WTC11 (cell line): Measurements from ENCODE around the gene FZD10. TPM values are rescaled to one million over a fixed set of nuclear protein-coding genes. Genes with fewer than 3 reads are reported as not detected.

Experiments used
- ATAC-seq: fragments of 200-7000 bp; cut with Tn5 transposase; 2 replicates; pipeline ENCODE4 v1.10.0; 2021; ENCODE audit warnings: mild to moderate bottlenecking, moderate library complexity
- CTCF ChIA-PET: fragments of 300-600 bp; sonication (Branson Sonifier 250); formaldehyde crosslinking; loops from one replicate; lab custom pipeline; 2021; ENCODE audit warnings: antibody characterized with exemption; lab: Charles Lee
- POLR2A ChIA-PET: fragments of 350-600 bp; sonication (Branson Sonifier 250); formaldehyde crosslinking; loops from one replicate; lab custom pipeline; 2021; ENCODE audit warnings: antibody characterized with exemption; lab: Charles Lee
- DNase-seq: peaks from one replicate; pipeline ENCODE4 v3.0.0; 2021; ENCODE audit warnings: low spot score
- H3K27ac Mint-ChIP-seq: 2 replicates; pipeline ENCODE4 v1.8.0; 2021; ENCODE audit warnings: mixed read lengths
- H3K27me3 Mint-ChIP-seq: 2 replicates; pipeline ENCODE4 v1.8.0; 2021; ENCODE audit warnings: low read depth, mild to moderate bottlenecking, moderate library complexity, mixed read lengths
- H3K36me3 Mint-ChIP-seq: 2 replicates; pipeline ENCODE4 v1.8.0; 2021; ENCODE audit warnings: mixed read lengths
- H3K4me1 Mint-ChIP-seq: 2 replicates; pipeline ENCODE4 v1.8.0; 2022; ENCODE audit warnings: mixed read lengths
- H3K4me3 Mint-ChIP-seq: 2 replicates; pipeline ENCODE4 v1.8.0; 2021; ENCODE audit warnings: mild to moderate bottlenecking, moderate library complexity, mixed read lengths
- H3K9me3 Mint-ChIP-seq: 2 replicates; pipeline ENCODE4 v1.8.0; 2021; ENCODE audit warnings: mixed read lengths
- ATF3 ChIP-seq: sonication (generic); formaldehyde crosslinking; conservative IDR thresholded peaks from 2 replicates; pipeline ENCODE4 v1.8.1; 2022; ENCODE audit warnings: mild to moderate bottlenecking, missing genetic modification reagents
- ATF6 ChIP-seq: sonication (generic); formaldehyde crosslinking; IDR thresholded peaks from 2 replicates; pipeline ENCODE4 v1.8.1; 2023; ENCODE audit warnings: mild to moderate bottlenecking, missing genetic modification reagents
- E2F4 ChIP-seq: sonication (generic); formaldehyde crosslinking; IDR thresholded peaks from 2 replicates; pipeline ENCODE4 v1.8.1; 2022; ENCODE audit warnings: low read depth, mild to moderate bottlenecking, moderate library complexity, missing genetic modification reagents, borderline replicate concordance
- ELF4 ChIP-seq: sonication (generic); formaldehyde crosslinking; IDR thresholded peaks from 2 replicates; pipeline ENCODE4 v1.8.1; 2022; ENCODE audit warnings: low read depth, mild to moderate bottlenecking, moderate library complexity, missing genetic modification reagents
- EMX1 ChIP-seq: fragments of 250-450 bp; sonication (Bioruptor Pico); IDR thresholded peaks from 2 replicates; pipeline ENCODE4 v1.8.0; 2021; ENCODE audit warnings: mild to moderate bottlenecking
- ERG ChIP-seq: fragments of 250-450 bp; sonication (Bioruptor Pico); IDR thresholded peaks from 2 replicates; pipeline ENCODE4 v1.8.0; 2021; ENCODE audit warnings: mild to moderate bottlenecking
- FOXK1 ChIP-seq: sonication (generic); formaldehyde crosslinking; IDR thresholded peaks from 2 replicates; pipeline ENCODE4 v1.8.0; 2022; ENCODE audit warnings: mild to moderate bottlenecking, moderate library complexity, missing genetic modification reagents
- FOXP1 ChIP-seq: sonication (generic); formaldehyde crosslinking; IDR thresholded peaks from 2 replicates; pipeline ENCODE4 v1.8.0; 2022; ENCODE audit warnings: missing genetic modification reagents, mild to moderate bottlenecking, moderate library complexity, borderline replicate concordance
- FOXP4 ChIP-seq: sonication (generic); formaldehyde crosslinking; IDR thresholded peaks from 2 replicates; pipeline ENCODE4 v1.8.0; 2022; ENCODE audit warnings: mild to moderate bottlenecking, missing genetic modification reagents
- GTF2I ChIP-seq: fragments of 250-450 bp; sonication (Bioruptor Pico); conservative IDR thresholded peaks from 2 replicates; pipeline ENCODE4 v1.4.0; 2021; ENCODE audit warnings: mild to moderate bottlenecking
- HMGXB4 ChIP-seq: sonication (generic); formaldehyde crosslinking; IDR thresholded peaks from 2 replicates; pipeline ENCODE4 v1.8.1; 2023; ENCODE audit warnings: mild to moderate bottlenecking, moderate library complexity, missing genetic modification reagents
- IRF2 ChIP-seq: sonication (generic); formaldehyde crosslinking; IDR thresholded peaks from 2 replicates; pipeline ENCODE4 v1.8.0; 2022; ENCODE audit warnings: low read depth, missing genetic modification reagents, borderline replicate concordance
- JUN ChIP-seq: sonication (generic); formaldehyde crosslinking; IDR thresholded peaks from 2 replicates; pipeline ENCODE4 v1.8.0; 2023; ENCODE audit warnings: mild to moderate bottlenecking, missing genetic modification reagents
- MYBL2 ChIP-seq: sonication (generic); formaldehyde crosslinking; IDR thresholded peaks from 2 replicates; pipeline ENCODE4 v1.8.1; 2023; ENCODE audit warnings: mild to moderate bottlenecking, moderate library complexity, missing genetic modification reagents
- NR2C2 ChIP-seq: sonication (generic); formaldehyde crosslinking; IDR thresholded peaks from 2 replicates; pipeline ENCODE4 v1.8.0; 2022; ENCODE audit warnings: mild to moderate bottlenecking, missing genetic modification reagents
- PREB ChIP-seq: sonication (generic); formaldehyde crosslinking; IDR thresholded peaks from 2 replicates; pipeline ENCODE4 v1.8.1; 2022; ENCODE audit warnings: mild to moderate bottlenecking, missing genetic modification reagents, moderate library complexity, borderline replicate concordance
- SMAD4 ChIP-seq: sonication (generic); formaldehyde crosslinking; IDR thresholded peaks from 2 replicates; pipeline ENCODE4 v1.8.0; 2022; ENCODE audit warnings: mild to moderate bottlenecking, missing genetic modification reagents
- TCF7 ChIP-seq: sonication (generic); formaldehyde crosslinking; IDR thresholded peaks from 2 replicates; pipeline ENCODE4 v1.8.0; 2022; ENCODE audit warnings: mild to moderate bottlenecking, low read depth, missing genetic modification reagents, moderate library complexity
- ZNF121 ChIP-seq: sonication (generic); formaldehyde crosslinking; IDR thresholded peaks from 2 replicates; pipeline ENCODE4 v1.8.0; 2023; ENCODE audit warnings: missing genetic modification reagents
- ZNF219 ChIP-seq: sonication (generic); formaldehyde crosslinking; IDR thresholded peaks from 2 replicates; pipeline ENCODE4 v1.8.0; 2023; ENCODE audit warnings: missing genetic modification reagents, mild to moderate bottlenecking, borderline replicate concordance
- ZNF317 ChIP-seq: sonication (generic); formaldehyde crosslinking; IDR thresholded peaks from 2 replicates; pipeline ENCODE4 v1.8.1; 2023; ENCODE audit warnings: low read depth, mild to moderate bottlenecking, moderate library complexity, missing genetic modification reagents, borderline replicate concordance
- ZNF396 ChIP-seq: fragments of 250-450 bp; sonication (Bioruptor Pico); IDR thresholded peaks from 2 replicates; pipeline ENCODE4 v1.8.0; 2021; ENCODE audit warnings: mild to moderate bottlenecking, moderate library complexity, borderline replicate concordance
- ZSCAN18 ChIP-seq: fragments of 250-450 bp; sonication (Bioruptor Pico); IDR thresholded peaks from 2 replicates; pipeline ENCODE4 v2.1.2; 2022; ENCODE audit warnings: mild to moderate bottlenecking, moderate library complexity
- total RNA-seq: library from RNA; stranded (reverse); gene quantifications from 3 replicates; pipeline ENCODE4 v1.2.3, GENCODE V29; 2021

FZD10 gene
- total RNA-seq, 1 experiment from 2014 or later = 1.1 TPM

GRCh38 chr12:130200445-130200844 lies 38.2 kb downstream of the FZD10 start:
- Mint-ChIP-seq H3K4me1 (no peaks in the 10 kb centered on the region), H3K27me3 (peaks cover 18% of the 10 kb centered on the region), H3K36me3 (peaks cover 46% of the 10 kb centered on the region), H3K27ac (no peak overlapping the region), H3K4me3 (no peak overlapping the region), H3K9me3 (peaks cover 41% of the 10 kb centered on the region)
- DNase-seq (no peak), ATAC-seq (no peak)
- TF ChIP-seq MYBL2 = no peak
- TF ChIP-seq EMX1 (CRISPR knock-in tag) = no peak
- ChIA-PET POLR2A (no interaction called here), CTCF (no interaction called here)

GRCh38 chr12:130201037-130201436 lies 38.8 kb downstream of the FZD10 start:
- Mint-ChIP-seq H3K36me3 (peaks cover 48% of the 10 kb centered on the region), H3K4me1 (no peaks in the 10 kb centered on the region), H3K27ac (no peak overlapping the region), H3K9me3 (peaks cover 43% of the 10 kb centered on the region)
- CTCF ChIA-PET = no interaction called here
- POLR2A ChIA-PET = no interaction called here
- DNase-seq (no peak), ATAC-seq (no peak)
- TF ChIP-seq NR2C2 (CRISPR knock-in tag) (no peak), ZNF121 (CRISPR knock-in tag) (no peak), FOXP1 (no peak), ZNF219 (CRISPR knock-in tag) (no peak), ERG (CRISPR knock-in tag) (no peak), JUN (CRISPR knock-in tag) (no peak), SMAD4 (CRISPR knock-in tag) (no peak), GTF2I (CRISPR knock-in tag) (no peak), ELF4 (CRISPR knock-in tag) (no peak), ATF3 (no peak), ZNF396 (no peak), ATF6 (CRISPR knock-in tag) (no peak), TCF7 (CRISPR knock-in tag) (no peak), IRF2 (no peak)
- TF ChIP-seq, all 79 proteins: peak for 0
- Mint-ChIP-seq H3K4me3 (no peak overlapping the region), H3K27me3 (peaks cover 18% of the 10 kb centered on the region)

GRCh38 chr12:130202201-130202600 lies 39.9 kb downstream of the FZD10 start:
- ChIA-PET POLR2A (no interaction called here), CTCF (no interaction called here)
- ATAC-seq (no peak), DNase-seq (no peak)
- Mint-ChIP-seq H3K4me3 (no peak overlapping the region), H3K27ac (no peak overlapping the region), H3K9me3 (peaks cover 55% of the 10 kb centered on the region), H3K36me3 (peaks cover 55% of the 10 kb centered on the region), H3K4me1 (no peaks in the 10 kb centered on the region), H3K27me3 (peaks cover 21% of the 10 kb centered on the region)
- no peak for TF ChIP-seq ZNF317 (CRISPR knock-in tag)
- no peak for TF ChIP-seq ZSCAN18 (CRISPR knock-in tag)
- TF ChIP-seq FOXK1 (CRISPR knock-in tag) = no peak
- no peak for TF ChIP-seq ZNF396
- TF ChIP-seq HMGXB4 (CRISPR knock-in tag) = no peak
- TF ChIP-seq FOXP4 (CRISPR knock-in tag) = no peak
- no peak for TF ChIP-seq E2F4 (CRISPR knock-in tag)
- no peak for TF ChIP-seq PREB (CRISPR knock-in tag)
